Measurements from ENCODE around the gene TOP3A. TPM values are rescaled to one million over a fixed set of nuclear protein-coding genes. Genes with fewer than 3 reads are reported as not detected.

The TOP3A gene
- total and polyA plus RNA-seq, 12 donors, result 8.2 to 15.6 (median 12.4) TPM

DNA sequence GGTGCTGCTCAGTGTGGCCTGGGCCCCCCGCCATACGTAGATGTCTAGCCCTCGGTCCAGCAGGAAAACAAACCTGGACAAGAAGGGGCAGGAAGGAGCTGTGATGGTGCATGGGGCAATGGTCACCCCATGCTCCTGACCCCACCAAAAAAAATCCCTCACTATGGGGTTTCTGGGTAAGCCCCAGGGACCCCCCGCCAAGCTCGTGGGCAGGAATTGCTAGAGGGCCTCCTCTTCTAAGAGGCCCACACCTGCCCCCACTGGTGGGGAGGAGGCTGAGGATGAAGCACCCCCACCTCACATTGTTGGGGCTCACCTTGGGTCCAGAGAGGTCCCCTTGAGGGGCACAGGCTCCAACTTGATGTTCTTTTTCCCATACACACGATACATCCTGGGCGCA, 66.0 kb downstream of the TOP3A start:
- Histone ChIP-seq H3K4me1 (peaks cover 12 to 31% (median 21%) of the 10 kb centered on the region in 9 donors), H3K4me3 (no peak overlapping the region), H3K9me3 (no peaks in the 10 kb centered on the region), H3K27me3 (no peaks in the 10 kb centered on the region), H3K36me3 (peaks cover 21 to 100% (median 78%) of the 10 kb centered on the region in 9 donors), H3K27ac (peak overlapping the region; percentile 66 to 91 (median 82))
- TF ChIP-seq, protein P1, sequence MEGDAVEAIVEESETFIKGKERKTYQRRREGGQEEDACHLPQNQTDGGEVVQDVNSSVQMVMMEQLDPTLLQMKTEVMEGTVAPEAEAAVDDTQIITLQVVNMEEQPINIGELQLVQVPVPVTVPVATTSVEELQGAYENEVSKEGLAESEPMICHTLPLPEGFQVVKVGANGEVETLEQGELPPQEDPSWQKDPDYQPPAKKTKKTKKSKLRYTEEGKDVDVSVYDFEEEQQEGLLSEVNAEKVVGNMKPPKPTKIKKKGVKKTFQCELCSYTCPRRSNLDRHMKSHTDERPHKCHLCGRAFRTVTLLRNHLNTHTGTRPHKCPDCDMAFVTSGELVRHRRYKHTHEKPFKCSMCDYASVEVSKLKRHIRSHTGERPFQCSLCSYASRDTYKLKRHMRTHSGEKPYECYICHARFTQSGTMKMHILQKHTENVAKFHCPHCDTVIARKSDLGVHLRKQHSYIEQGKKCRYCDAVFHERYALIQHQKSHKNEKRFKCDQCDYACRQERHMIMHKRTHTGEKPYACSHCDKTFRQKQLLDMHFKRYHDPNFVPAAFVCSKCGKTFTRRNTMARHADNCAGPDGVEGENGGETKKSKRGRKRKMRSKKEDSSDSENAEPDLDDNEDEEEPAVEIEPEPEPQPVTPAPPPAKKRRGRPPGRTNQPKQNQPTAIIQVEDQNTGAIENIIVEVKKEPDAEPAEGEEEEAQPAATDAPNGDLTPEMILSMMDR (IDR thresholded peaks at IDR 0.05), result no peak
- DNase-seq, result no peak
- intact Hi-C loops (cut with DNase I), result no loop called here
- ATAC-seq, result no peak
- 67 to 71% methylated on average over 7 of the region's 7 CpGs for WGBS, 2 donors

DNA sequence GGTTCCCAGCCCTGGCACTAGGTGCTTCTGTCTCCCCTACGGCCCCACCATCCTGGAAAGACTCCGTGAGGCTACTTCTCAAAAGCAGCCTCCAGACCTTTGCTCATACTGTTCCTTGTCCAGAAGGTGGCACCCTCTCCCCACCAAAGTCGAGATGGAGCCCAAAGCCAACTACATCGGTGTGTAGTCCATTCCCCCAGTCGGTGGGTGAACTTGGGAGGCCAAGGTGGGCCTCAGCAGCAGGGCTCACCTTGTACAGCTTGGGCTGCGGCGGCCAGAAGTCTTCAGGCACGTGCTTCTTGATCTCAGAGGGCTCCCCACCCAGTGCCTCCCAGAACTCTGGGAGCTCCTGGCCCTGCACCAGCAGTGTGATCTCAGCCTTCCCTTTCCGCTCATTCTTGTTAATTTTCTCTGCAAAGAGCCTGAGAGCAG, 66.5 kb downstream of the TOP3A start:
- intact Hi-C loops (cut with DNase I), result no loop called here
- no peaks in the 10 kb centered on the region for H3K27me3 ChIP-seq
- H3K4me1 ChIP-seq, result peaks cover 12 to 31% (median 21%) of the 10 kb centered on the region in 9 donors
- ATAC-seq (peak; percentile 35 to 78 (median 71)), DNase-seq (peak; percentile 51 to 71)
- 19 to 30% methylated on average over 9 of the region's 9 CpGs for WGBS, 2 donors
- TF ChIP-seq, protein P1 (IDR thresholded peaks at IDR 0.05), result peak in 8 of 9 donors; percentile 37 to 74 (median 68)
- H3K27ac ChIP-seq, result peak overlapping the region; percentile 66 to 91 (median 82)
- no peaks in the 10 kb centered on the region for H3K9me3 ChIP-seq
- H3K36me3 ChIP-seq, result peaks cover 20 to 100% (median 75%) of the 10 kb centered on the region in 9 donors
- H3K4me3 ChIP-seq, result no peak overlapping the region

DNA sequence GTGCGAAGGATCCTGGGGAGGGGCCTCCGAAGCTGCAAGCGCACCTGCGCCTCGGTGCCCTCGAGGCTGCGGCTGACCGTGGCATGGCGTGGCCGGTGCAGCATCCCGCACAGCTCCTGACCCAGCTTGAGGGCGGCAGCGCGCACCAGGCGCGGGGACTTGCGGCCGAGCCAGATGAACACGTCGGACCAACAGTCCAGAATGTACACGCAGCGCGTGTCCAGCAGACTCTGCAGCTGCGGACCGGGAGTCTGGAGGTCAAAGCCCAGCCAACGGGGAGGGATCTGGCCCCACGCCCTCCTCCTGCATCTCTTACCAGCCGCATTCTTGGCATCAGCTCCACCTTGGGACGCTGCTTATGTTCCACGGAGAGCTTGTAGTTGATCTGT, 67.2 kb downstream of the TOP3A start:
- WGBS, 2 donors, result 71 to 72% methylated on average over 30 of the region's 30 CpGs
- ATAC-seq, result peak in 6 of 8 donors; percentile 9 to 41 (median 23)
- Histone ChIP-seq H3K27ac (peak overlapping the region; percentile 44 to 91 (median 77)), H3K27me3 (no peaks in the 10 kb centered on the region), H3K9me3 (no peaks in the 10 kb centered on the region), H3K4me1 (peaks cover 12 to 31% (median 21%) of the 10 kb centered on the region in 9 donors), H3K4me3 (no peak overlapping the region), H3K36me3 (peaks cover 14 to 100% (median 68%) of the 10 kb centered on the region in 9 donors)
- TF ChIP-seq, protein P1 (IDR thresholded peaks at IDR 0.05), result no peak
- DNase-seq, result peak in 1 of 2 donors; percentile 54
- intact Hi-C loops (cut with DNase I), result no loop called here

DNA sequence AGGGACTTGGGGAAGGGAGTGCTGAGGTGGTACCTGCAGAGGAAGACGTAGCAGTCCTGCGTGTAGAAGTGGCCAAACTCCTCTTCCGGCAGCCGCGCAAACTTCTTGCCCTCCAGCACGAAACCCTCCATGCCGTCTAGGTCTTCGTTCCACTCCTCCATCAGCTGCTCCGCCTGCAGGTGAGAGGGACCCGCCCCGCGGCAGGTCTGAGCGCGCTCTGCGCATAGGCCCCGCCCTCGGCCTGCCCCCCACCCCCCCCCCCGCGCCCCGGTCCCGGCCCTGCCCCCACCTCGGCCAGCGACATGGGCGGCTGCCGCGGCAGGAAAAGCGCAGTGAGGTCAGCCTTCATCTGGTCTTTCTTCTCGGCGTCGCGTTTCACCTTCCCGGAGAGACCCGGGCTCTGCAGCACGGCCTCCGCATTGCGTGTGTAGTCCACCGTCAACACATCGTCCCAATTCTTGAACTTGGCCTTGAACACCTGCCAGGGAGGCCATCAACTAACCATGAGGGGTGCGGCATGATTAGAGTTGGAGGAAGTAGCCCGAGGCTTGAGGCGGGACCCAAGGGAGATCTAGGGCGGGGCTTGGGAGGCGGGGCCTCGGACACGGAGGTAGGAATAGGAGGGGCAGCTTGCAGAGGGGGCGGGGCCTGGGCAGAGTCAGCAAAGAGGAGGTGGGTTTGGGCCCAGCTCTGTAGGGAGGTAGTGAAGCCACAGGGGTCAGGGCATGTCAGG, 67.7 kb downstream of the TOP3A start:
- Histone ChIP-seq H3K27ac (peak overlapping the region in 9 of 10 donors; percentile 19 to 91 (median 83)), H3K4me3 (peak overlapping the region in 1 of 10 donors; percentile 2), H3K36me3 (peaks cover 12 to 100% (median 64%) of the 10 kb centered on the region in 9 donors), H3K27me3 (no peaks in the 10 kb centered on the region), H3K9me3 (no peaks in the 10 kb centered on the region), H3K4me1 (peaks cover 12 to 31% (median 21%) of the 10 kb centered on the region in 9 donors)
- intact Hi-C loops (cut with DNase I), result no loop called here
- ATAC-seq, result peak in 7 of 8 donors; percentile 23 to 66 (median 38)
- 39 to 47% methylated on average over 42 to 46 of the region's 46 CpGs for WGBS, 2 donors
- DNase-seq, result peak; percentile 54 to 62
- TF ChIP-seq, protein P1 (IDR thresholded peaks at IDR 0.05), result no peak
